Epithelial cell of esophagus (primary cell): Measurements from ENCODE around the gene FSD1.
A peak's percentile ranks its signal among the peaks of the same experiment; 100 is the strongest.

Experiments used
- DNase-seq: peaks from one replicate; pipeline ENCODE4 v3.0.0; 2010; ENCODE audit warnings: low read depth
- H3K4me3 ChIP-seq: 2 replicates; pipeline ENCODE4 v1.5.1; 2011; ENCODE audit warnings: mild to moderate bottlenecking, low read length, control low read depth
- CTCF ChIP-seq: IDR thresholded peaks from 2 replicates; pipeline ENCODE4 v1.5.1; 2011; ENCODE audit warnings: low read depth, mild to moderate bottlenecking, low read length, control low read depth, inconsistent platforms; ENCODE audit not compliant: insufficient read depth; ENCODE audit errors: missing control alignments

Gene FSD1

DNA sequence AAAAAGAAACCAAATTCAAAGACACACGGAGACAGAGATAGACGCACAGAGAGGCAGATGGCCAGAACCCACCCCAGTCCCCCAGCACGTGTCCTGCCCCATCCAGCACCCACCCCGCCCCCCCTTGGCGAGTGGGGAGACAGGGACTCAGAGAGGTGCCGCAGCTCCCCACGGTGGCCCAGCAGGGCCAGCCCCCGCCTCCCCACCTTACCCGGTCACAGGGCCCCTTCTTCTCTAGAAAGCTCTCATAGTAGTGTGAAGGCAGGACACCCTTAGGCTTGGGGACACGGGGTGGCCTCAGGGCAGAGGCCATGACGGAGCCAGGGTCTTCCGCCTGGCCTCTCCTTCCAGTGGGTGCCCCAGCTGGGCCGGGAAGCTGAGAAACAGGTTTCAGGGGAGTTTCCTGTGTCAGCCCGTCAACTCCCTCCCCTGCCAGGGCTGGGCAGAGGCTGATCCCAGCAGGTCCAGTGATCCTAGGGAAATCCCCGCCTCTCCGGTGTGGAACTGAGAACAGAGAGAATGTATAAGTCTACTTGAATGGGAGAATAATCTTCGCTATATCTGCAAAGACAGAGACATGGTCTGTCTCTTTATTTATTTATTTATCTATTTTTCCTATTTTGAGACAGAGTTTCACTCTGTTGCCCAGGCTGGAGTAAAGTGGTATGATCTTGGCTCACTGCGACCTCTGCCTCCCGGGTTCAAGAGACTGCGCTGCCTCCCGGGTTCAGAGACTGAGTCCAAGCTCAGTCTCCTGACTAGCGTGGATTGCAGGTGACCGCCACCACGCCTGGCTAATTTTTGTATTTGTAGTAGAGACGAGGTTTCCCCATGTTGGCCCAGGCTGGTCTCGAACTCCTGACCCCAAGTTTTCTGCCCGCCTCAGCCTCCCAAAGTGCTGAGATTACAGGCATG is 34.3 kb downstream of the FSD1 start, which contains the start of gene STAP2:
STAP2 (minus strand) TSS at position 387 of the 915 bp plus-strand sequence; CDS start at position 313, 74 bp downstream.
- peak within 1 kb of the TSS; percentile 75 for H3K4me3 ChIP-seq
- no peak for TF ChIP-seq CTCF
- DNase-seq: peak; percentile 92

GRCh38 chr19:4342314-4342614 is 37.9 kb downstream of the FSD1 start:
- no peak for DNase-seq
- TF ChIP-seq CTCF: no peak
- H3K4me3 ChIP-seq: peak overlapping the region; percentile 85

GRCh38 chr19:4342615-4343369 is 38.4 kb downstream of the FSD1 start:
- TF ChIP-seq CTCF: peak; percentile 42
- H3K4me3 ChIP-seq: peak overlapping the region; percentile 85
- peak; percentile 100 for DNase-seq

DNA sequence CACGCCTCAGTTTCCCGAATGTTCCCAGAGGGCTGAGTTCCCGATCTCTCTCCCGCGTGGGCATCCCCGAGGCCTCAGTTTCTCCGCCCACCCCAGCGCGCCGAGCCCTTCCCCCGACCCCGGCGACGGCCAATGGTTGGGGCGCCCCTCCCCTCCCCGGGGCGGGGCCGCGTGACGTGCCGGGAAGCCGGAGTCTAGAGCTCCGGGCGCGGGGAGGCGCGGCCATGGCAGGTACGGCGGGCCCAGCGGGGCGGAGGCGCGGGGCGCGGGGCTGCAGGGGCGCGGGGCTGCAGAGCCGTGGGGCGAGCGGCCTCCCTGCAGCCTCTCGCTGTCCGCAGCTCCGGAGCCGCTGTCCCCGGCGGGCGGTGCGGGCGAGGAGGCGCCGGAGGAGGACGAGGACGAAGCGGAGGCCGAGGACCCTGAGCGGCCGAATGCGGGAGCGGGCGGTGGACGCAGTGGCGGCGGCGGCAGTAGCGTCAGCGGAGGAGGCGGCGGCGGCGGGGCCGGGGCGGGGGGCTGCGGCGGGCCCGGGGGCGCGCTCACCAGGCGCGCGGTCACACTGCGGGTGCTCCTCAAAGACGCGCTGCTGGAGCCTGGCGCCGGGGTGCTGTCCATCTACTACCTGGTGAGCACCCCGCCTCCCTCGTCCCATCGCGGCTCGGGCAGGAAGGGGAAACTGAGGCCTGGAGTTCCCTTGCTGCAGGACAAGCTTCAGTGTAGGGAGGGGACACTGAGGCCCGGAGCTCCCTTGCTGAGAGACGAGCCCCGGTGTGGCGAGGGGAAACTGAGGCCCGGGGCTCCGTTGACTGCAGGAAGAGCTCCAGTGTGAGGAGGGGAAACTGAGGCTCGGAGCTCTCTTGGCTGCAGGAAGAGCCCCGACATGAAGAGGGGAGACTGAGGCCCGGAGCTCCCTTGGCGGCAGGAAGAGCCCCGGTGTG is 39.2 kb downstream of the FSD1 start, which contains the start of gene MPND:
MPND (plus strand) TSS at position 193 of the 938 bp plus-strand sequence; CDS start at position 225, 32 bp downstream.
- no peak for TF ChIP-seq CTCF
- peak within 1 kb of the TSS; percentile 85 for H3K4me3 ChIP-seq
- peak; percentile 91 for DNase-seq

GRCh38 chr19:4345342-4346019 is 41.1 kb downstream of the FSD1 start:
- no peak for TF ChIP-seq CTCF
- DNase-seq: no peak
- H3K4me3 ChIP-seq: no peak overlapping the region

DNA sequence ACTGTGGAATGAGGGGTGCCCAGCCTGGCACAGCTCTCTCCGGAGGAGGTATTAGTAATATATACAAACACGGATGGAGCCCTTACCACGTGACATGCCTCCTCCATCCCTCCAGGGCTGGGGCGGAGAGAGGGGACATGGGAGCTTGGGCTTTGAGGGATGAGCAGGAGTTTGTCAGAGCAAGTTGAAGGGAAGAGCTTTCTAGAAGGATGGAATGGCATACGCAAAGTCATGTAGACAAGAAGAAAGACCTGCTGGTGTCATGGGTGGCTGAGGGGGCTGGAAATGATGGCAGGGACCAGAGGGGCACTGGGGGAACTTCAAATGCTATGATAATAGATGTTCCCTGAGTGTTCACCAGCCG is 41.6 kb downstream of the FSD1 start:
- DNase-seq: no peak
- no peak overlapping the region for H3K4me3 ChIP-seq
- TF ChIP-seq CTCF: no peak
